ENCODE measurements around the gene SFXN5. TPM values are rescaled to one million over a fixed set of nuclear protein-coding genes. Genes with fewer than 3 reads are reported as not detected.

The SFXN5 gene
- total RNA-seq, 4 donors from 2014 or later, result 22.9 to 55.4 (median 41.2) TPM

DNA sequence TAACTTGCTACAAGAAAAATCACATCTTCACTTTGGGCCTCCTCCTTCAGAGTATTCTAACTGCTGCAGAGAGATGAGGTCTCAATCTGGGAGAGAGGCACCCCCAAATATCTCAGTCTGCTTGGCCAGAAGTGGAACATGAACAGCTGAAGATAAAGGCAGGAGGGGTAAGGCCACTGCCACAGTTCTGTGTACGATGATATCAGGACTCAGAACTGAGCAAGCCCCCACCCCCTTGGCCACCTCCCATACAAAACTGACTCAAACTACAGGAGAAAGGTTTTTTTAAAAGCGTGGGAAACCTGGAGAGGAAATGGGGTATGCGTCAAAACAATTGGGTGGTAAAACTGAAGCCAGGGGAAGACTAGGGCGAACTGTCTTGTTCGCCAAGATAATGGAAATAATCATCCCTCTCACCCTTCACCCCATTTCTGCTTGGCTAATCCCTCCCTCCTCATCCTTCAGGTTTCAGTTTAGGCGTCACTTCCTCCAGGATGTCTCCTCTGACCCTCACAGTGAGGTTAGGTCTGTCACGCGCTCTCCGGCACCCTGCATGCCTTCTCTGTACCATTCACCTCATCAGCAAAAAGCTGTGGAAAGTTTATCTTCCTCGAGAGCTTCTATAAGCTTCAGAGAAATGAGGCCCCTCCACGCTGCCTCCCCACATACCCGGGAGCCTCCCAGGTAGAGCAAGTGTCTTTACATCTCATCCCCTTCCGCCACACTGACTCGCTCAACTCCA lies 64.4 kb downstream of the SFXN5 start:
- Histone ChIP-seq H3K27me3 (no peaks in the 10 kb centered on the region), H3K27ac (no peak overlapping the region), H3K9me3 (no peaks in the 10 kb centered on the region), H3K36me3 (peaks cover 0 to 3% (median 0%) of the 10 kb centered on the region in 3 donors), H3K4me3 (no peak overlapping the region), H3K4me1 (no peaks in the 10 kb centered on the region)
- peak in 1 of 3 donors; percentile 7 for DNase-seq
- TF ChIP-seq, protein P1, sequence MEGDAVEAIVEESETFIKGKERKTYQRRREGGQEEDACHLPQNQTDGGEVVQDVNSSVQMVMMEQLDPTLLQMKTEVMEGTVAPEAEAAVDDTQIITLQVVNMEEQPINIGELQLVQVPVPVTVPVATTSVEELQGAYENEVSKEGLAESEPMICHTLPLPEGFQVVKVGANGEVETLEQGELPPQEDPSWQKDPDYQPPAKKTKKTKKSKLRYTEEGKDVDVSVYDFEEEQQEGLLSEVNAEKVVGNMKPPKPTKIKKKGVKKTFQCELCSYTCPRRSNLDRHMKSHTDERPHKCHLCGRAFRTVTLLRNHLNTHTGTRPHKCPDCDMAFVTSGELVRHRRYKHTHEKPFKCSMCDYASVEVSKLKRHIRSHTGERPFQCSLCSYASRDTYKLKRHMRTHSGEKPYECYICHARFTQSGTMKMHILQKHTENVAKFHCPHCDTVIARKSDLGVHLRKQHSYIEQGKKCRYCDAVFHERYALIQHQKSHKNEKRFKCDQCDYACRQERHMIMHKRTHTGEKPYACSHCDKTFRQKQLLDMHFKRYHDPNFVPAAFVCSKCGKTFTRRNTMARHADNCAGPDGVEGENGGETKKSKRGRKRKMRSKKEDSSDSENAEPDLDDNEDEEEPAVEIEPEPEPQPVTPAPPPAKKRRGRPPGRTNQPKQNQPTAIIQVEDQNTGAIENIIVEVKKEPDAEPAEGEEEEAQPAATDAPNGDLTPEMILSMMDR (IDR thresholded peaks at IDR 0.05), result no peak
- TF ChIP-seq POLR2A (IDR thresholded peaks at IDR 0.05), result no peak

DNA sequence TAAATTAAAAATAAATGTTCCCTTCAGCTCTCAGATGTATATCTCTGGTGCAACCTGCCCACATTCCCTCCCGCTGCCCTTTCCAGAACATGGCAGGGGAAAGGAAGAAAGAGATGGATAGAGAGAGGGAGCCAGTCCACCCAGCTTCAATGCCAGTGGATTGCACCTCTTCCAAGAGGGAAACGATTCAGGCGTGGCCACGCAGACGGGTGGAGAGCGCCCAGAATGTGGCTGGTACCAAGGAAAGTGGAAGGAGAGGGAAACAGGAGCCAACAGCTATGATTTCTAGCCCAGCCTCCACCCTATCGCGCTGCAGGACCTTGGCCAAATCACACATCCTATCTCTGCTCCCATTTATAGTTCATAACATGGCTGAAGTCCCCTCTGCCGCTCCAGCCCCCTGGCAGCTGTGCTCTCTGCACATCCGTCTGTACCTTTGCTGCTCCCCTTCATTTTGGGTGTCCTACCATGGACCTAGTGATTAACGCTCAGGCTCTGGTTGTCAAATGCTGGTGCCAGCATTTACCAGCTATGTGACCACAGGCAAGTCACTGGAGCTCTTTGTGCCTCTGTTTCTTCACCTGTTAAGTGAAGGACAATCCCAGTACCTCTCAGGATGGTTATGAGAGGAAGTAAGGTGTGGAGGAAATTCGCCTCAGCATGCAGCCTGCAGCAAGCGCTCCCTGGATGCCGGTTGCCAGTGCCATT lies 66.5 kb downstream of the SFXN5 start:
- Histone ChIP-seq H3K4me1 (no peaks in the 10 kb centered on the region), H3K9me3 (no peaks in the 10 kb centered on the region), H3K36me3 (peaks cover 0 to 3% (median 0%) of the 10 kb centered on the region in 3 donors), H3K4me3 (no peak overlapping the region), H3K27me3 (no peaks in the 10 kb centered on the region), H3K27ac (no peak overlapping the region)
- DNase-seq, result peak in 1 of 3 donors; percentile 17
- TF ChIP-seq, protein P1 (IDR thresholded peaks at IDR 0.05), result no peak

DNA sequence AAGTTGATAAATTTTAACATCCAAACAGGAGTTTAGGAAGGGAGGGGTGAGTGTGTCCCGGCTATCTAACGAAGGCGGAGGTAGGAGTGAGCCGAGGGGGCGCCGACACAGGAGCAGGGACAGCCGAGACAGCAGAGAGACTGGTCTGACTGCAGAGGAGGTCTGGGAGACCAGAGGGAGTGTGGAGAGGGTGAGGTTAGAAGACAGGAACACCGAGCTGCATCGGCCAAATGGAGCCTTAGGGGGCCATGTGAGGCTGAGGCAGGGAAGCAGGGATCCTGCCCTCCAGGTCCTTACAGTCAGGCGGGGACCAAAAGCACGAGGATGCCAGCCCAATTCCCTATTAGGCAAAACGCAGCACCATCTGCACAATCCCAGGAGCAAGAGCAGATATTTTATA lies 67.0 kb downstream of the SFXN5 start:
- peak in 2 of 3 donors; percentile 21 to 24 for DNase-seq

DNA sequence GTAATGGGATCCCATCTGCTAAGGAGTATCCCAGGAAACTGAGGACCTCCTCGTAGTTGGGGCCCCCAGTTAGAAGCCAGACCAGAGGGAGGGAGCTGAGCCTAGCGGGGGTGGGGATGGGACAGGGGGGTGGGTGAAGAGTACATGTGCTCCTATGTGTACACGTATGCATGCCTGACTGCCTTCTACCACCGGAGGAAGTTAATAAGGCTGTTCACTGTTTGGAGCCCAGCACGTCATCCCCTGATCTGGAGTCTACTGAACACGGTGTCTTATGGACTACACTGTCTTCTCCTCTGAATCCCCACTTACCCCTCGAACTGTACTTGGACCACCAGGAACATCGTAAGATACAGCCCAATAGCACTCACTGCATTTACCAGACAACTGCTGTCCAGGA lies 68.5 kb downstream of the SFXN5 start:
- Histone ChIP-seq H3K36me3 (peaks cover 0 to 2% (median 0%) of the 10 kb centered on the region in 3 donors), H3K9me3 (no peaks in the 10 kb centered on the region), H3K27me3 (no peaks in the 10 kb centered on the region), H3K4me1 (no peaks in the 10 kb centered on the region), H3K27ac (no peak overlapping the region), H3K4me3 (no peak overlapping the region)
- TF ChIP-seq, protein P1 (IDR thresholded peaks at IDR 0.05), result no peak
- TF ChIP-seq POLR2A (IDR thresholded peaks at IDR 0.05), result no peak
- DNase-seq, result peak in 2 of 3 donors; percentile 9 to 22

More for the DNA sequence above, 67.0 kb downstream of the SFXN5 start:
- Histone ChIP-seq H3K27ac (no peak overlapping the region), H3K36me3 (peaks cover 0 to 3% (median 0%) of the 10 kb centered on the region in 3 donors), H3K27me3 (no peaks in the 10 kb centered on the region), H3K4me1 (no peaks in the 10 kb centered on the region), H3K4me3 (no peak overlapping the region), H3K9me3 (no peaks in the 10 kb centered on the region)
- TF ChIP-seq, protein P1 (IDR thresholded peaks at IDR 0.05), result no peak
- TF ChIP-seq POLR2A (IDR thresholded peaks at IDR 0.05), result no peak

DNA sequence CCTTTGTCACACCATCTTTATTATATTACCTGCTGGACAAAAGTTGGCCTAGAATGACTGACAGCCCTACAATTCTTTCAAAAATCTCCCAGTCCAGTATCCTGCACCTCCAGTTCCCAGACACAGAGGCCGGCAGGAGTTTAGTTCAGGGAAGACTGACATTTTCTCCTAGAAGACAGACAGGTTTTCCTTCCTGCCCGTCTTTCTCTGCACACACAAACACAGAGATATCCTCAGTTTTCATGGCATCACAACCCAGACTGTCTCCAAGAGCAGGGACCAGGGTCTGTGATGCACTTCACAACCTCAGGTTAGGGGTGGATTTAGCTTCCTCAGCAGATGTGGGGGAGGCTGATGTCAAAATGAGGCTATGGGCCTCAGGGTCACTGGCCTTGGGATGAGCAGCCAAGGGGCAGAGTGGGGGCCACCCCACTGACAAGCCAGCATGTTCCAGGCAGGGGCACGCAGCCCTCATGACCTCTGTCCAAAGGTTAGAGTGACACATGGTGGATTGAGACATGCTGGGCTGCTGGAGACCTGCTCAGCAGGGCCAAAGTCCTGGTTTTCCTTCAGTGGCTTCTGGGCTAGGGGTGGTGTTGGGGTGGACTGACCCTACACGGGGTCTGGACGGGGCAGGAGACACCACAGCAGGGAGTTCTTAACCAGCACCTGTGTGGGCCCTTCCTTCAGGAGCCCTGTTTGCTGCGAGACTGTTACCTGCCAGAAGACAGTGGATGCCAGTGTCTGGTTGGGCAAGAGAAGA lies 70.5 kb downstream of the SFXN5 start:
- Histone ChIP-seq H3K27ac (no peak overlapping the region), H3K27me3 (no peaks in the 10 kb centered on the region), H3K36me3 (peaks cover 0 to 2% (median 0%) of the 10 kb centered on the region in 3 donors), H3K9me3 (no peaks in the 10 kb centered on the region), H3K4me3 (no peak overlapping the region), H3K4me1 (no peaks in the 10 kb centered on the region)
- TF ChIP-seq, protein P1 (IDR thresholded peaks at IDR 0.05), result no peak
- no peak for TF ChIP-seq POLR2A (IDR thresholded peaks at IDR 0.05)
- peak in 2 of 3 donors; percentile 63 to 66 for DNase-seq

Data from Peyer's patch (tissue), 4 donors.